OCI-M2 (cell line): ENCODE results near the gene IL20RB.
A peak's percentile ranks its signal among the peaks of the same experiment; 100 is the strongest.

Source experiments
- DNase-seq: peaks from one replicate; lab custom pipeline; 2025; ENCODE audit not compliant: unreplicated experiment; lab: John Stamatoyannopoulos, UW

IL20RB gene

GRCh38 chr3:137026701-137027100, 68.9 kb downstream of the IL20RB start:
- no peak for DNase-seq

- peak; percentile 44 for DNase-seq
Measured at GRCh38 chr3:137032465-137033120, 74.8 kb downstream of the IL20RB start.

DNA sequence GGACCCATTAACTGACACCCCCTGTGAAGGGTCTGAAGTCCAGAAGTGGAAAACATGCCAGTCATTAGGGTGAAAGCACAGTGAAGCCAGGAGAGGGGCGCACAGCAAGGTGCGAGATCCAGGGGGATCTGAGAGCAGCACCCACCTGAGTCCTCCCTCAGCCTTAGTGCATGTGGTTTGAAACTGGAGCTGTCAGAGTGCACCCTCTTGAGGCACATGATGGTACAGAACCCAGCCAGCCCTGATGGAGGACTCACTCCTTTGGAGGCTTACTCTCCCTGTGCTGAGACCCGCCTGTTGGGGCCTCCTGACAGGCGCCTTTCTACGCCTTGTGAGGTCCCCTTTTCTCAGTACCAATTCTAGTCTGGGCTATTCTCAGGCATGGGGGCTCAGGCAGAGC, 77.8 kb downstream of the IL20RB start:
- DNase-seq, result no peak

DNA sequence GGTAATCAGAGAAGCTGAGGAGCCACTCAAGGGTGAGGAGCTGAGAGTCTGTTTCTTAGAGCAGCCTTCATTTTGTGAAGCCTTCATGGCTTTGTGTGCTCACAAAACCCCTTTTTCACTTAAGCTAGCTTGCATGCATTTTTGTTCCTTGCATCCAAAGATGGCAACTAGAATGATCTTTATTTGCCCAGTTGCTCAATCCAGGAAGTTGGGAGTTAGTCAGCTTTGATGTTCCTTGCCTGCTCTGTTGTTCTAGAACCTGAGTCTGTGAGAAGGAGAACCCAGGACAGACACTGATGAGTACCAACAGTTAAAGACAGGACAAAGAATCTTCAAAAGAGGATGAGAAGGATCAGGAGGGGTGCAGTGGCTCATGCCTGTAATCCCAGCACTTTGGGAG, 81.8 kb downstream of the IL20RB start:
- no peak for DNase-seq

GRCh38 chr3:137041251-137041650, 83.5 kb downstream of the IL20RB start:
- DNase-seq, result no peak

DNA sequence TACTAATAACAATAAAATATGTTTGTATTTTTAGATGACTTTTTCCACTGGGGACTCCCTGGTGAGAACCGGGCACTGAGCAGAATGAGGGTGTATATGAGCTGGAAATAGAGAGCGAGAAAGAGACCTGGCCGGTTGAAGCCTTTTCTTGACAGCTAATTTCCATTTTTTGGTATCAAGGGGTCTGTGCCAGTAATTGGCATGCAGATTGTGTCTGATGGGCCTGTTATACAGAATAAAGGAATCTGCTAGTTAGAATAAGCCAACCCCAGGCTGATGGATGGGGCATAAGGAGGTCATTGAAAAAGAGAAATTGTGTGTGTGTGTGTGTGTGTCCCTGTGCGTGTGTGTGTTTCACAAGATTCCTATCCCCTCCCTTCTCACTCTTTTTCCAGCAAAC, 83.9 kb downstream of the IL20RB start:
- no peak for DNase-seq

- DNase-seq, result no peak
Measured at GRCh38 chr3:137046747-137047146, 89.0 kb downstream of the IL20RB start.

DNA sequence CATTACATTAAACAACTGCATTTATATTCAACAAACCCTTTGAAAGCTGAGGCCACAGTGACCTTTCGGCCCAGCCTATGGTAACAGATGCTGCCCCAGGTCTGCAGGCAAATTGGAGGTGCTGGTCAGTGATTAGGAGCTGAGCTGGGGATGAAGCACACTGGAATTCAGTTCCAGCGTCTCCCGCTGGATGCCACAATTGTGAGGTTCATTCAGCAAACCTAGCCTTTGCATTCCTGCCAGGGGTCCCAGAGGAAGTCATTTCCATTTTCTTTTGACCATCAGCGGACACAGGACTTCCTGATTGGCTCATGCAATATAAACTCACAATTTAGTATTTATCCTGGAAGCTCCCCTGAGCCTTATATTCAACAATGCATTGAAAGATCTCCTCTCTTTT, 89.5 kb downstream of the IL20RB start:
- no peak for DNase-seq

GRCh38 chr3:137050281-137050680, 92.5 kb downstream of the IL20RB start:
- no peak for DNase-seq

- DNase-seq, result no peak
Measured at GRCh38 chr3:137052298-137052697, 94.5 kb downstream of the IL20RB start.
